Suprapubic skin (tissue), 4 donors: ENCODE measurements around the gene B3GNT3. TPM values are rescaled to one million over a fixed set of nuclear protein-coding genes. Genes with fewer than 3 reads are reported as not detected.

ENCODE experiments used
- DNase-seq, 2 donors: peaks; one replicate each; pipeline ENCODE4 v3.0.0-alpha.2; 2019; ENCODE audit warnings: low spot score in 2 of 2
- H3K27ac ChIP-seq: fragments of 200-600 bp; sonication (generic); one replicate; pipeline ENCODE4 v1.5.1; 2019
- H3K27me3 ChIP-seq: fragments of 200-600 bp; sonication (generic); one replicate; pipeline ENCODE4 v1.5.1; 2019
- H3K36me3 ChIP-seq: fragments of 200-600 bp; sonication (generic); one replicate; pipeline ENCODE4 v1.5.1; 2019
- H3K4me1 ChIP-seq: fragments of 200-600 bp; sonication (generic); one replicate; pipeline ENCODE4 v1.5.1; 2019
- H3K4me3 ChIP-seq: fragments of 200-600 bp; sonication (generic); one replicate; pipeline ENCODE4 v1.5.1; 2019; ENCODE audit warnings: mild to moderate bottlenecking
- H3K9me3 ChIP-seq: fragments of 200-600 bp; sonication (generic); one replicate; pipeline ENCODE4 v1.5.1; 2019
- EP300 ChIP-seq: sonication (generic); formaldehyde crosslinking; IDR thresholded peaks from one replicate; pipeline ENCODE4 v1.6.1; 2017; ENCODE audit warnings: antibody characterized with exemption
- POLR2A ChIP-seq, 2 donors: fragments of 450-650 bp; IDR thresholded peaks; one replicate each; pipeline ENCODE4 v1.6.1; 2017; ENCODE audit warnings: antibody characterized with exemption in 2 of 2, mild to moderate bottlenecking in 2 of 2, moderate library complexity in 2 of 2
- POLR2AphosphoS5 ChIP-seq, 3 donors: sonication (generic); formaldehyde crosslinking; IDR thresholded peaks; one replicate each; pipeline ENCODE4 v1.6.1; 2017; ENCODE audit warnings: antibody characterized with exemption in 3 of 3
- WGBS: methylation state at CpG from one replicate; pipeline ENCODE4 v1.1.5; 2018; 5-methylcytosine and 5-hydroxymethylcytosine counted together
- total RNA-seq, 4 donors: library from RNA; depleted of rRNA; stranded (reverse); fragments of >200 nt; gene quantifications; one replicate each; pipeline ENCODE4 v1.1.0, GENCODE V29; 2016
- TF ChIP-seq, protein P1 (sequence below), 2 donors: fragments of 200-600 bp in 1 of 2; fragments of 450-650 bp in 1 of 2; sonication (generic) in 1 of 2; IDR thresholded peaks; one replicate each; pipeline ENCODE4 v1.5.1; 2016 to 2019; ENCODE audit warnings: antibody characterized with exemption in 2 of 2, mild to moderate bottlenecking in 1 of 2, moderate library complexity in 1 of 2

B3GNT3 gene
- total RNA-seq, 4 donors from 2014 or later = 1.4 to 12.1 (median 5.9) TPM

GRCh38 chr19:17751103-17751911, 43.6 kb upstream of the B3GNT3 start, which contains the start of gene FCHO1:
Gene FCHO1 (plus strand): TSS chr19:17751477. CDS start chr19:17755165, 3,688 bp downstream.
- no peak for TF ChIP-seq POLR2A (IDR thresholded peaks at IDR 0.05)
- Histone ChIP-seq H3K36me3 (no peaks in the 10 kb centered on the region), H3K9me3 (no peaks in the 10 kb centered on the region), H3K27me3 (no peaks in the 10 kb centered on the region), H3K4me3 (peak within 1 kb of the TSS; percentile 15), H3K27ac (no peak within 1 kb of the TSS), H3K4me1 (peaks cover 20% of the 10 kb centered on the region)
- no peak for DNase-seq
- 70% methylated on average over 21 of the region's 28 CpGs for WGBS

DNA sequence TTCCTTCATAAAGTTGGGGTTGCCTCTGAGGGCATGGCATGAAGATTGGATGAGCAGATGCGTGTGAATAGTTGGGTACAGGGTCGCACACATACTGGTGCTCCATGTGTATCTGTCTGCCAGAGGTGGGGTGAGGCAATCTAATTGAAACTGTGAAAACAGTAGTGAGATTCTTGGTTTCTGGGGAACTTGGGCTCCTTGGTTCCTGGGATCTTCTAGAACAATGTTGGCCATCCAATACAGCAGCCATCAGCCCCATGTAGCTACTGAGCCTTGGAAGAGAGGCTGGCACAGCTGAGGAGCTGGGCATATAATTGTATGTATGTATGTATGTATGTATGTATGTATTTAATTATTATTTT, 43.0 kb upstream of the B3GNT3 start:
- 71% methylated on average over 1 of the region's 2 CpGs for WGBS
- Histone ChIP-seq H3K36me3 (no peaks in the 10 kb centered on the region), H3K27me3 (no peaks in the 10 kb centered on the region), H3K9me3 (no peaks in the 10 kb centered on the region), H3K4me3 (no peak overlapping the region), H3K27ac (no peak overlapping the region), H3K4me1 (peaks cover 20% of the 10 kb centered on the region)
- TF ChIP-seq EP300 (no peak), POLR2AphosphoS5 (IDR thresholded peaks at IDR 0.05) (no peak), POLR2A (IDR thresholded peaks at IDR 0.05) (no peak)
- TF ChIP-seq, protein P1, sequence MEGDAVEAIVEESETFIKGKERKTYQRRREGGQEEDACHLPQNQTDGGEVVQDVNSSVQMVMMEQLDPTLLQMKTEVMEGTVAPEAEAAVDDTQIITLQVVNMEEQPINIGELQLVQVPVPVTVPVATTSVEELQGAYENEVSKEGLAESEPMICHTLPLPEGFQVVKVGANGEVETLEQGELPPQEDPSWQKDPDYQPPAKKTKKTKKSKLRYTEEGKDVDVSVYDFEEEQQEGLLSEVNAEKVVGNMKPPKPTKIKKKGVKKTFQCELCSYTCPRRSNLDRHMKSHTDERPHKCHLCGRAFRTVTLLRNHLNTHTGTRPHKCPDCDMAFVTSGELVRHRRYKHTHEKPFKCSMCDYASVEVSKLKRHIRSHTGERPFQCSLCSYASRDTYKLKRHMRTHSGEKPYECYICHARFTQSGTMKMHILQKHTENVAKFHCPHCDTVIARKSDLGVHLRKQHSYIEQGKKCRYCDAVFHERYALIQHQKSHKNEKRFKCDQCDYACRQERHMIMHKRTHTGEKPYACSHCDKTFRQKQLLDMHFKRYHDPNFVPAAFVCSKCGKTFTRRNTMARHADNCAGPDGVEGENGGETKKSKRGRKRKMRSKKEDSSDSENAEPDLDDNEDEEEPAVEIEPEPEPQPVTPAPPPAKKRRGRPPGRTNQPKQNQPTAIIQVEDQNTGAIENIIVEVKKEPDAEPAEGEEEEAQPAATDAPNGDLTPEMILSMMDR (IDR thresholded peaks at IDR 0.05) = no peak
- DNase-seq = no peak

GRCh38 chr19:17752865-17753639, 41.9 kb upstream of the B3GNT3 start:
- Histone ChIP-seq H3K4me1 (peaks cover 14% of the 10 kb centered on the region), H3K4me3 (no peak overlapping the region), H3K27me3 (no peaks in the 10 kb centered on the region), H3K36me3 (no peaks in the 10 kb centered on the region), H3K9me3 (no peaks in the 10 kb centered on the region), H3K27ac (no peak overlapping the region)
- DNase-seq = no peak
- TF ChIP-seq, protein P1 (IDR thresholded peaks at IDR 0.05) = no peak
- TF ChIP-seq POLR2AphosphoS5 (IDR thresholded peaks at IDR 0.05) = no peak
- TF ChIP-seq POLR2A (IDR thresholded peaks at IDR 0.05) = no peak
- TF ChIP-seq EP300 = no peak
- 83% methylated on average over 6 of the region's 7 CpGs for WGBS

DNA sequence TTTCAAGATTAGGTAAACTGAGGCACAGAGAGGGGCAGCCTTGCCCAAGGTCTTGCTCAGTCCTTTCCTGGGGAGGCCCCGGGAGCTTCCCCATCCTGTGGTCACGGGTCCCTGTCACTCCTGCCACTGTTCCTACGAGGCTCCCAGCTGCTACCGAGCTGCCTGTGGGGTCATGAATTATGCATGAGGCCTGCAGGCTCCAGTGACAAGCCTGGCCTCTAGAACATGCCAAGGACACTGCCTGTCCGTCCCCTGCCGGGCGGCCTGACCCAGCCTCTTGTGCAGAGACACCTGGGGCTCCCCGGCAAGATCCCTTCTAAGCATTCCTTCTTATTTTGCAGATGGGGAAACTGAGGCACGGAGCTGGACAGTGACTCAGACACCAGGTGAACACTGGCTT, 41.0 kb upstream of the B3GNT3 start:
- H3K4me3 ChIP-seq = no peak overlapping the region
- DNase-seq = no peak
- peaks cover 11% of the 10 kb centered on the region for H3K4me1 ChIP-seq
- no peak overlapping the region for H3K27ac ChIP-seq
- no peaks in the 10 kb centered on the region for H3K9me3 ChIP-seq
- WGBS = 76% methylated on average over 3 of the region's 9 CpGs
- TF ChIP-seq POLR2A (IDR thresholded peaks at IDR 0.05) = no peak
- no peaks in the 10 kb centered on the region for H3K27me3 ChIP-seq
- H3K36me3 ChIP-seq = no peaks in the 10 kb centered on the region

GRCh38 chr19:17754634-17755442, 40.1 kb upstream of the B3GNT3 start:
- H3K4me1 ChIP-seq = peaks cover 11% of the 10 kb centered on the region
- no peak overlapping the region for H3K4me3 ChIP-seq
- H3K27me3 ChIP-seq = no peaks in the 10 kb centered on the region
- no peaks in the 10 kb centered on the region for H3K9me3 ChIP-seq
- TF ChIP-seq, protein P1 (IDR thresholded peaks at IDR 0.05) = no peak
- TF ChIP-seq POLR2AphosphoS5 (IDR thresholded peaks at IDR 0.05) (no peak), EP300 (no peak), POLR2A (IDR thresholded peaks at IDR 0.05) (no peak)
- no peaks in the 10 kb centered on the region for H3K36me3 ChIP-seq
- no peak overlapping the region for H3K27ac ChIP-seq
- DNase-seq = no peak
- 72% methylated on average over 5 of the region's 5 CpGs for WGBS
